ENCODE data around the gene MAP3K5. TPM values are rescaled to one million over a fixed set of nuclear protein-coding genes. Genes with fewer than 3 reads are reported as not detected.

The MAP3K5 gene
- total RNA-seq, 1 experiment from 2014 or later: 8.1 TPM

- H3K4me3 ChIP-seq (ENCODE audit: low read depth in 2 of 2, low read length in 2 of 2): no peak overlapping the region
- H3K27me3 ChIP-seq (ENCODE audit: control insufficient read depth, insufficient read depth, low read length): no peaks in the 10 kb centered on the region
- intact Hi-C loops (cut with micrococcal nuclease; ENCODE audit: unreplicated experiment) (no loop called here), in situ Hi-C loops (cut with HindIII; ENCODE audit: low pct_unique_long_range_greater_than_20kb, low sequenced_read_pairs) (no loop called here)
- DNase-seq (ENCODE audit: low read depth, low spot score) (no peak), ATAC-seq (no peak)
- POLR2A ChIA-PET: interaction anchor here (0.6 to 0.7 kb wide), 2 partner anchors 169 to 302 kb away, joined by 3 to 4 read pairs; no protein-coding TSS in a partner anchor
- 0 out of 2 replicates have a peak overlapping the region, but pooled peaks have one; percentile 21 for H3K27ac ChIP-seq (ENCODE audit: low read length)
- no peaks in the 10 kb centered on the region for H3K9me3 ChIP-seq (ENCODE audit: control insufficient read depth, insufficient read depth, low read depth, low read length)
- TF ChIP-seq POLR2AphosphoS5 (IDR thresholded peaks at IDR 0.05; ENCODE audit: low read depth, low read length) (no peak), CTCF (IDR thresholded peaks at IDR 0.05) (no peak), REST (IDR thresholded peaks at IDR 0.05; ENCODE audit: insufficient read depth in 1 of 2, low read depth in 2 of 2, low read length in 1 of 2) (no peak), TCF7L2 (IDR thresholded peaks at IDR 0.05; ENCODE audit: low read depth, low read length) (no peak), SIN3A (IDR thresholded peaks at IDR 0.05; ENCODE audit: borderline replicate concordance, insufficient read depth, low read depth, low read length) (no peak)
- CTCF ChIA-PET: no interaction called here
- no peaks in the 10 kb centered on the region for H3K36me3 ChIP-seq (ENCODE audit: control insufficient read depth, insufficient read depth, low read length)
- H3K4me1 ChIP-seq (ENCODE audit: control insufficient read depth, insufficient read depth, low read length): peaks cover 4% of the 10 kb centered on the region; the same call in 1 of the 2 replicates
- no TSS peak for BruUV-seq (replicated peaks)
Measured at GRCh38 chr6:136668571-136668970, 123.7 kb downstream of the MAP3K5 start.

GRCh38 chr6:136666041-136666440 is 126.2 kb downstream of the MAP3K5 start:
- no peak for ATAC-seq
- no peaks in the 10 kb centered on the region for H3K9me3 ChIP-seq (ENCODE audit: control insufficient read depth, insufficient read depth, low read depth, low read length)
- BruUV-seq (replicated peaks): no TSS peak
- POLR2A ChIA-PET: no interaction called here
- no peaks in the 10 kb centered on the region for H3K36me3 ChIP-seq (ENCODE audit: control insufficient read depth, insufficient read depth, low read length)
- CTCF ChIA-PET: no interaction called here
- intact Hi-C loops (cut with micrococcal nuclease; ENCODE audit: unreplicated experiment) (no loop called here), in situ Hi-C loops (cut with HindIII; ENCODE audit: low pct_unique_long_range_greater_than_20kb, low sequenced_read_pairs) (no loop called here)
- H3K27me3 ChIP-seq (ENCODE audit: control insufficient read depth, insufficient read depth, low read length): no peaks in the 10 kb centered on the region
- H3K27ac ChIP-seq (ENCODE audit: low read length): no peak overlapping the region
- no peak overlapping the region for H3K4me3 ChIP-seq (ENCODE audit: low read depth in 2 of 2, low read length in 2 of 2)
- DNase-seq (ENCODE audit: low read depth, low spot score): no peak
- TF ChIP-seq REST (IDR thresholded peaks at IDR 0.05; ENCODE audit: insufficient read depth in 1 of 2, low read depth in 2 of 2, low read length in 1 of 2): no peak
- no peak for TF ChIP-seq SIN3A (IDR thresholded peaks at IDR 0.05; ENCODE audit: borderline replicate concordance, insufficient read depth, low read depth, low read length)
- TF ChIP-seq CTCF (IDR thresholded peaks at IDR 0.05): no peak
- TF ChIP-seq TCF7L2 (IDR thresholded peaks at IDR 0.05; ENCODE audit: low read depth, low read length): no peak
- no peak for TF ChIP-seq POLR2AphosphoS5 (IDR thresholded peaks at IDR 0.05; ENCODE audit: low read depth, low read length)
- peaks cover 4% of the 10 kb centered on the region; the same call in 1 of the 2 replicates for H3K4me1 ChIP-seq (ENCODE audit: control insufficient read depth, insufficient read depth, low read length)

Measured in Panc1 (cell line).